GM23338 (cell line): ENCODE results near the gene RFWD3. TPM values are rescaled to one million over a fixed set of nuclear protein-coding genes. Genes with fewer than 3 reads are reported as not detected.

Experiments
- ATAC-seq: fragments of 200-7000 bp; cut with Tn5 transposase; 3 replicates; pipeline ENCODE4 v1.9.1; 2020
- DNase-seq: peaks from one replicate; pipeline ENCODE4 v3.0.0-alpha.2; 2015; ENCODE audit warnings: low spot score
- H2AFZ ChIP-seq: fragments of 200-600 bp; sonication (generic); 2 replicates; pipeline ENCODE4 v1.8.0; 2016; ENCODE audit warnings: antibody characterized with exemption, mild to moderate bottlenecking, moderate library complexity
- H3F3A ChIP-seq: fragments of 200-600 bp; sonication (generic); replicated peaks from 2 replicates; pipeline ENCODE4 v1.8.0; 2017; ENCODE audit warnings: antibody characterized with exemption, mixed run types, low read depth
- H3K27ac ChIP-seq: fragments of 200-600 bp; sonication (generic); 2 replicates; pipeline ENCODE4 v1.6.1; 2016; ENCODE audit warnings: low read depth
- H3K27me3 ChIP-seq: fragments of 200-600 bp; sonication (generic); 2 replicates; pipeline ENCODE4 v1.8.0; 2016; ENCODE audit warnings: mild to moderate bottlenecking, mixed run types, moderate library complexity; ENCODE audit not compliant: insufficient read depth
- H3K36me3 ChIP-seq: fragments of 200-600 bp; sonication (generic); 2 replicates; pipeline ENCODE4 v1.8.0; 2016; ENCODE audit warnings: mild to moderate bottlenecking; ENCODE audit not compliant: insufficient read depth
- H3K4me1 ChIP-seq: fragments of 200-600 bp; sonication (generic); 2 replicates; pipeline ENCODE4 v1.8.0; 2016; ENCODE audit warnings: mild to moderate bottlenecking, moderate library complexity; ENCODE audit not compliant: insufficient read depth
- H3K4me2 ChIP-seq: fragments of 200-600 bp; sonication (generic); 2 replicates; pipeline ENCODE4 v1.7.1; 2017; ENCODE audit warnings: mixed run types
- H3K4me3 ChIP-seq: fragments of 200-600 bp; sonication (generic); 2 replicates; pipeline ENCODE4 v1.6.1; 2016; ENCODE audit warnings: mixed run types
- H3K79me2 ChIP-seq: fragments of 200-600 bp; sonication (generic); replicated peaks from 2 replicates; pipeline ENCODE4 v1.8.0; 2017; ENCODE audit warnings: mild to moderate bottlenecking; ENCODE audit not compliant: insufficient read depth
- H3K9me2 ChIP-seq: fragments of 200-600 bp; sonication (generic); 2 replicates; pipeline ENCODE4 v1.8.0; 2017; ENCODE audit not compliant: insufficient read depth
- H4K20me1 ChIP-seq: fragments of 200-600 bp; sonication (generic); replicated peaks from 2 replicates; pipeline ENCODE4 v1.8.0; 2017; ENCODE audit warnings: mild to moderate bottlenecking; ENCODE audit not compliant: insufficient read depth
- H3K27ac Mint-ChIP-seq: 2 replicates; pipeline ENCODE4 v1.8.0; 2020; ENCODE audit warnings: inconsistent platforms, mild to moderate bottlenecking, moderate library complexity, mixed read lengths
- H3K27me3 Mint-ChIP-seq: 3 replicates; pipeline ENCODE4 v1.8.0; 2022; ENCODE audit warnings: low read depth, mild to moderate bottlenecking, moderate library complexity, mixed read lengths, inconsistent platforms; ENCODE audit not compliant: insufficient read depth, poor library complexity
- H3K36me3 Mint-ChIP-seq: 3 replicates; pipeline ENCODE4 v1.8.0; 2021; ENCODE audit warnings: low read depth, mild to moderate bottlenecking, inconsistent platforms, moderate library complexity, mixed read lengths
- H3K4me1 Mint-ChIP-seq: 3 replicates; pipeline ENCODE4 v1.8.0; 2020; ENCODE audit warnings: mild to moderate bottlenecking, inconsistent platforms, mixed read lengths
- H3K4me3 Mint-ChIP-seq: 3 replicates; pipeline ENCODE4 v1.8.0; 2021; ENCODE audit warnings: moderate library complexity, mild to moderate bottlenecking, inconsistent platforms, mixed read lengths
- H3K9me3 Mint-ChIP-seq: 3 replicates; pipeline ENCODE4 v1.8.0; 2020; ENCODE audit warnings: moderate library complexity, mild to moderate bottlenecking, inconsistent platforms, mixed read lengths
- CREB1 ChIP-seq: fragments of 250-450 bp; sonication (Bioruptor Pico); IDR thresholded peaks from 2 replicates; pipeline ENCODE4 v1.5.0; 2020; ENCODE audit warnings: low read depth, mild to moderate bottlenecking, moderate library complexity
- ETS1 ChIP-seq: IDR thresholded peaks from 2 replicates; pipeline ENCODE4 v1.6.1; 2016; ENCODE audit warnings: antibody characterized with exemption
- polyA plus RNA-seq: library from polyadenylated mRNA; unstranded; fragments of >200 nt; fragmentation: Nextera tagmentation; extraction: Ambion mirVana; gene quantifications from 2 replicates; pipeline ENCODE4 v1.2.1, GENCODE V29; 2016
- total RNA-seq: library from RNA; depleted of rRNA; stranded (reverse); fragments of >200 nt; shearing (Covaris generic); gene quantifications from 2 replicates; pipeline ENCODE4 v1.2.3, GENCODE V29; 2014; rRNA removed

Gene RFWD3
- total and polyA plus RNA-seq, 2 experiments from 2014 or later = 27.6 to 113 TPM

- H3K27me3 ChIP-seq = no peaks in the 10 kb centered on the region
- Mint-ChIP-seq H3K27ac (no peak overlapping the region), H3K27me3 (no peaks in the 10 kb centered on the region), H3K4me3 (no peak overlapping the region), H3K4me1 (peaks cover 14% of the 10 kb centered on the region; the same call in 2 of the 3 replicates), H3K36me3 (no peaks in the 10 kb centered on the region), H3K9me3 (no peaks in the 10 kb centered on the region)
- peaks cover 64% of the 10 kb centered on the region for H4K20me1 ChIP-seq
- no peak overlapping the region for H3K4me2 ChIP-seq
- H3K4me3 ChIP-seq = no peak overlapping the region
- 0 out of 2 replicates have a peak, but pooled peaks cover 10% of the 10 kb centered on the region for H3K4me1 ChIP-seq
- peaks cover 99% of the 10 kb centered on the region for H3K79me2 ChIP-seq
- H2AFZ ChIP-seq = no peak overlapping the region
- H3K9me2 ChIP-seq = no peaks in the 10 kb centered on the region
- H3K36me3 ChIP-seq = no peaks in the 10 kb centered on the region
- H3K27ac ChIP-seq = no peak overlapping the region
- no peak for ATAC-seq
- no peaks in the 10 kb centered on the region for H3F3A ChIP-seq
- DNase-seq = no peak
- TF ChIP-seq CREB1 (CRISPR knock-in tag) = no peak
- TF ChIP-seq ETS1 = no peak
These were observed 93.1 kb downstream of the RFWD3 start for GRCh38 chr16:74573622-74574021.

Other genes starting within 250 kb of the RFWD3 start
- gene CLEC18B, start 245.4 kb downstream of the RFWD3 start, total RNA-seq = 0.31 TPM in 1 of 2 replicates, not detected in the other
- gene CLEC18B, start 245.4 kb downstream of the RFWD3 start, polyA plus RNA-seq = 0.23 and 0.54 TPM in 2 replicates
- 211 and 226 TPM in 2 replicates for gene GLG1, start 59.8 kb downstream of the RFWD3 start, total RNA-seq
- 58.8 and 61.2 TPM in 2 replicates for gene GLG1, start 59.8 kb downstream of the RFWD3 start, polyA plus RNA-seq
- gene MLKL, start 34.0 kb upstream of the RFWD3 start, total RNA-seq = 7.5 and 9.7 TPM in 2 replicates
- 5.1 and 6.2 TPM in 2 replicates for gene MLKL, start 34.0 kb upstream of the RFWD3 start, polyA plus RNA-seq
- 5.7 and 6.3 TPM in 2 replicates for gene FA2H, start 107.9 kb upstream of the RFWD3 start, total RNA-seq
- 3.8 and 5.7 TPM in 2 replicates for gene FA2H, start 107.9 kb upstream of the RFWD3 start, polyA plus RNA-seq